Measurements from ENCODE around the gene FAM114A1.

GRCh38 chr4:38819569-38819968 is 48.0 kb upstream of the FAM114A1 start:
- no peak for TF ChIP-seq CTCF (IDR thresholded peaks at IDR 0.05; ENCODE audit: low read depth, low read length)
- TF ChIP-seq MAX (IDR thresholded peaks at IDR 0.05; ENCODE audit: low read depth, low read length), result no peak
- no peak for TF ChIP-seq POLR2A (IDR thresholded peaks at IDR 0.05; ENCODE audit: extremely low read depth, insufficient read length)
- no peak for TF ChIP-seq MYC (IDR thresholded peaks at IDR 0.05; ENCODE audit: low read depth, low read length)
